KG1 (cell line): ENCODE results near the gene ELMO1.

Experiments used
- DNase-seq: peaks from one replicate; lab custom pipeline; 2025; lab: John Stamatoyannopoulos, UW

Gene ELMO1

GRCh38 chr7:37056234-37056912, 392.3 kb downstream of the ELMO1 start:
- DNase-seq: no peak

GRCh38 chr7:37054624-37055241, 393.9 kb downstream of the ELMO1 start:
- no peak for DNase-seq

- peak; percentile 2 for DNase-seq
Measured at GRCh38 chr7:37052705-37053104, 396.0 kb downstream of the ELMO1 start.

GRCh38 chr7:37050801-37051200, 397.9 kb downstream of the ELMO1 start:
- DNase-seq: no peak

- DNase-seq: no peak
Measured at GRCh38 chr7:37048674-37049073, 400.0 kb downstream of the ELMO1 start.

GRCh38 chr7:37047260-37047659, 401.4 kb downstream of the ELMO1 start:
- no peak for DNase-seq

- DNase-seq: no peak
Measured at GRCh38 chr7:37046531-37047079, 402.1 kb downstream of the ELMO1 start.

- no peak for DNase-seq
Measured at GRCh38 chr7:37045681-37046179, 402.9 kb downstream of the ELMO1 start.

- no peak for DNase-seq
Measured at GRCh38 chr7:37041461-37041860, 407.2 kb downstream of the ELMO1 start.

- DNase-seq: no peak
Measured at GRCh38 chr7:37040330-37040729, 408.3 kb downstream of the ELMO1 start.

GRCh38 chr7:37039131-37039749, 409.4 kb downstream of the ELMO1 start:
- DNase-seq: no peak

GRCh38 chr7:37038706-37039105, 410.0 kb downstream of the ELMO1 start:
- DNase-seq: no peak

GRCh38 chr7:37037286-37037685, 411.4 kb downstream of the ELMO1 start:
- DNase-seq: no peak

GRCh38 chr7:37035631-37036030, 413.0 kb downstream of the ELMO1 start:
- no peak for DNase-seq

- no peak for DNase-seq
Measured at GRCh38 chr7:37033141-37033540, 415.5 kb downstream of the ELMO1 start.

GRCh38 chr7:37032258-37032601, 416.4 kb downstream of the ELMO1 start:
- no peak for DNase-seq

- DNase-seq: no peak
Measured at GRCh38 chr7:37031571-37032257, 416.9 kb downstream of the ELMO1 start.

GRCh38 chr7:37028909-37029440, 419.7 kb downstream of the ELMO1 start:
- DNase-seq: no peak

- DNase-seq: no peak
Measured at GRCh38 chr7:37027557-37028341, 420.9 kb downstream of the ELMO1 start.

- no peak for DNase-seq
Measured at GRCh38 chr7:37027104-37027503, 421.6 kb downstream of the ELMO1 start.

GRCh38 chr7:37018954-37019353, 429.7 kb downstream of the ELMO1 start:
- DNase-seq: no peak
